ENCODE results near the gene ERI3. TPM values are rescaled to one million over a fixed set of nuclear protein-coding genes. Genes with fewer than 3 reads are reported as not detected.
A peak's percentile ranks its signal among the peaks of the same experiment; 100 is the strongest.

Gene ERI3
- total and polyA plus RNA-seq, 5 donors = 36.4 to 56.3 (median 49.7) TPM

- ATAC-seq = no peak
- no peaks in the 10 kb centered on the region for H3K9me3 ChIP-seq (ENCODE audit: control insufficient read depth, low read length)
- DNase-seq = no peak
- 80% methylated on average over 16 of the region's 16 CpGs for WGBS
- intact Hi-C loops (cut with DNase I) = no loop called here
- H3K4me1 ChIP-seq (ENCODE audit: control insufficient read depth, insufficient read depth, low read length) = peaks cover 8% of the 10 kb centered on the region
- H3K27ac ChIP-seq (ENCODE audit: low read length) = no peak overlapping the region
- no peaks in the 10 kb centered on the region for H3K27me3 ChIP-seq (ENCODE audit: control insufficient read depth, insufficient read depth)
- H3K4me3 ChIP-seq (ENCODE audit: low read length) = no peak overlapping the region
Observed at GRCh38 chr1:44242746-44243145, 112.3 kb downstream of the ERI3 start.

- no peaks in the 10 kb centered on the region for H3K27me3 ChIP-seq (ENCODE audit: control insufficient read depth, insufficient read depth)
- intact Hi-C loops (cut with DNase I) = no loop called here
- no peaks in the 10 kb centered on the region for H3K9me3 ChIP-seq (ENCODE audit: control insufficient read depth, low read length)
- peak; percentile 38 to 53 for ATAC-seq
- no peak for DNase-seq
- H3K4me1 ChIP-seq (ENCODE audit: control insufficient read depth, insufficient read depth, low read length) = peaks cover 8% of the 10 kb centered on the region
- peak overlapping the region; percentile 87 for H3K27ac ChIP-seq (ENCODE audit: low read length)
- H3K4me3 ChIP-seq (ENCODE audit: low read length) = no peak overlapping the region
- WGBS = 82% methylated on average over 9 of the region's 9 CpGs
Observed at GRCh38 chr1:44240802-44241671, 114.0 kb downstream of the ERI3 start.

GRCh38 chr1:44239961-44240371, 115.1 kb downstream of the ERI3 start:
- Histone ChIP-seq H3K4me3 (ENCODE audit: low read length) (no peak overlapping the region), H3K4me1 (ENCODE audit: control insufficient read depth, insufficient read depth, low read length) (peaks cover 8% of the 10 kb centered on the region), H3K27ac (ENCODE audit: low read length) (peak overlapping the region; percentile 87), H3K9me3 (ENCODE audit: control insufficient read depth, low read length) (no peaks in the 10 kb centered on the region), H3K27me3 (ENCODE audit: control insufficient read depth, insufficient read depth) (no peaks in the 10 kb centered on the region)
- DNase-seq (peak in 2 of 3 donors; percentile 56 to 73), ATAC-seq (peak; percentile 81 to 87)
- intact Hi-C loops (cut with DNase I) = no loop called here
- WGBS = 43% methylated on average over 3 of the region's 3 CpGs

GRCh38 chr1:44239331-44239960, 115.6 kb downstream of the ERI3 start:
- 48% methylated on average over 8 of the region's 8 CpGs for WGBS
- Histone ChIP-seq H3K9me3 (ENCODE audit: control insufficient read depth, low read length) (no peaks in the 10 kb centered on the region), H3K27me3 (ENCODE audit: control insufficient read depth, insufficient read depth) (no peaks in the 10 kb centered on the region), H3K4me3 (ENCODE audit: low read length) (no peak overlapping the region), H3K4me1 (ENCODE audit: control insufficient read depth, insufficient read depth, low read length) (peaks cover 8% of the 10 kb centered on the region), H3K27ac (ENCODE audit: low read length) (peak overlapping the region; percentile 87)
- DNase-seq = peak in 2 of 3 donors; percentile 39 to 76
- intact Hi-C loops (cut with DNase I) = no loop called here
- peak; percentile 6 to 18 for ATAC-seq

- no peak for DNase-seq
- H3K4me1 ChIP-seq (ENCODE audit: control insufficient read depth, insufficient read depth, low read length) = peaks cover 8% of the 10 kb centered on the region
- ATAC-seq = no peak
- intact Hi-C loops (cut with DNase I) = no loop called here
- no peaks in the 10 kb centered on the region for H3K9me3 ChIP-seq (ENCODE audit: control insufficient read depth, low read length)
- no peak overlapping the region for H3K27ac ChIP-seq (ENCODE audit: low read length)
- WGBS = 78% methylated on average over 4 of the region's 4 CpGs
- no peak overlapping the region for H3K4me3 ChIP-seq (ENCODE audit: low read length)
- H3K27me3 ChIP-seq (ENCODE audit: control insufficient read depth, insufficient read depth) = no peaks in the 10 kb centered on the region
Observed at GRCh38 chr1:44238660-44239059, 116.4 kb downstream of the ERI3 start.

GRCh38 chr1:44237721-44238457, 117.2 kb downstream of the ERI3 start:
- intact Hi-C loops (cut with DNase I) = no loop called here
- WGBS = 68% methylated on average over 33 of the region's 33 CpGs
- H3K9me3 ChIP-seq (ENCODE audit: control insufficient read depth, low read length) = no peaks in the 10 kb centered on the region
- ATAC-seq (peak; percentile 12 to 14), DNase-seq (no peak)
- H3K27me3 ChIP-seq (ENCODE audit: control insufficient read depth, insufficient read depth) = no peaks in the 10 kb centered on the region
- peaks cover 8% of the 10 kb centered on the region for H3K4me1 ChIP-seq (ENCODE audit: control insufficient read depth, insufficient read depth, low read length)
- no peak overlapping the region for H3K27ac ChIP-seq (ENCODE audit: low read length)
- H3K4me3 ChIP-seq (ENCODE audit: low read length) = no peak overlapping the region

GRCh38 chr1:44236490-44237272, 118.4 kb downstream of the ERI3 start:
- Histone ChIP-seq H3K9me3 (ENCODE audit: control insufficient read depth, low read length) (no peaks in the 10 kb centered on the region), H3K27ac (ENCODE audit: low read length) (no peak overlapping the region), H3K4me3 (ENCODE audit: low read length) (no peak overlapping the region), H3K4me1 (ENCODE audit: control insufficient read depth, insufficient read depth, low read length) (peaks cover 8% of the 10 kb centered on the region), H3K27me3 (ENCODE audit: control insufficient read depth, insufficient read depth) (no peaks in the 10 kb centered on the region)
- 93% methylated on average over 8 of the region's 8 CpGs for WGBS
- ATAC-seq = no peak
- no peak for DNase-seq
- intact Hi-C loops (cut with DNase I) = no loop called here

GRCh38 chr1:44235808-44236207, 119.2 kb downstream of the ERI3 start:
- H3K4me3 ChIP-seq (ENCODE audit: low read length) = no peak overlapping the region
- no peak for DNase-seq
- no peaks in the 10 kb centered on the region for H3K9me3 ChIP-seq (ENCODE audit: control insufficient read depth, low read length)
- WGBS = 94% methylated on average over 5 of the region's 5 CpGs
- H3K4me1 ChIP-seq (ENCODE audit: control insufficient read depth, insufficient read depth, low read length) = peaks cover 5% of the 10 kb centered on the region
- H3K27me3 ChIP-seq (ENCODE audit: control insufficient read depth, insufficient read depth) = no peaks in the 10 kb centered on the region
- intact Hi-C loops (cut with DNase I) = no loop called here
- no peak overlapping the region for H3K27ac ChIP-seq (ENCODE audit: low read length)
- no peak for ATAC-seq

GRCh38 chr1:44233593-44233992, 121.5 kb downstream of the ERI3 start:
- Histone ChIP-seq H3K27me3 (ENCODE audit: control insufficient read depth, insufficient read depth) (no peaks in the 10 kb centered on the region), H3K4me1 (ENCODE audit: control insufficient read depth, insufficient read depth, low read length) (no peaks in the 10 kb centered on the region), H3K4me3 (ENCODE audit: low read length) (no peak overlapping the region), H3K9me3 (ENCODE audit: control insufficient read depth, low read length) (no peaks in the 10 kb centered on the region), H3K27ac (ENCODE audit: low read length) (no peak overlapping the region)
- intact Hi-C loops (cut with DNase I) = no loop called here
- 95% methylated on average over 1 of the region's 1 CpG for WGBS
- no peak for DNase-seq
- no peak for ATAC-seq

- Histone ChIP-seq H3K4me1 (ENCODE audit: control insufficient read depth, insufficient read depth, low read length) (no peaks in the 10 kb centered on the region), H3K9me3 (ENCODE audit: control insufficient read depth, low read length) (no peaks in the 10 kb centered on the region), H3K4me3 (ENCODE audit: low read length) (no peak overlapping the region), H3K27me3 (ENCODE audit: control insufficient read depth, insufficient read depth) (no peaks in the 10 kb centered on the region), H3K27ac (ENCODE audit: low read length) (no peak overlapping the region)
- intact Hi-C loops (cut with DNase I) = no loop called here
- DNase-seq (no peak), ATAC-seq (no peak)
- 97% methylated on average over 3 of the region's 3 CpGs for WGBS
Observed at GRCh38 chr1:44230796-44231195, 124.3 kb downstream of the ERI3 start.
